PC-3 (cell line): Measurements from ENCODE around the gene PIEZO1.

Source experiments
- CTCF ChIP-seq: fragments of 300-600 bp; sonication (generic); conservative IDR thresholded peaks from 2 replicates; pipeline ENCODE4 v1.5.1; 2017; ENCODE audit warnings: antibody characterized with exemption, low read depth, mild to moderate bottlenecking, low read length
- EZH2 ChIP-seq: fragments of 300-600 bp; sonication (generic); IDR thresholded peaks from one replicate; pipeline ENCODE4 v1.6.1; 2017; ENCODE audit warnings: antibody characterized with exemption, mild to moderate bottlenecking, low read length; ENCODE audit not compliant: unreplicated experiment

- no peak for TF ChIP-seq CTCF
- TF ChIP-seq EZH2 = no peak
These were observed 37.4 kb upstream of the PIEZO1 start for GRCh38 chr16:88822281-88823040.
